ENCODE results near the gene CIAPIN1. TPM values are rescaled to one million over a fixed set of nuclear protein-coding genes. Genes with fewer than 3 reads are reported as not detected.
"Not testable (repeated sequence)": the region's sequence is repeated elsewhere in the genome, so short reads cannot be mapped to it uniquely, and the experiment has no call there.

Gene CIAPIN1
- total RNA-seq, 1 donor from 2014 or later = 53.2 TPM

DNA sequence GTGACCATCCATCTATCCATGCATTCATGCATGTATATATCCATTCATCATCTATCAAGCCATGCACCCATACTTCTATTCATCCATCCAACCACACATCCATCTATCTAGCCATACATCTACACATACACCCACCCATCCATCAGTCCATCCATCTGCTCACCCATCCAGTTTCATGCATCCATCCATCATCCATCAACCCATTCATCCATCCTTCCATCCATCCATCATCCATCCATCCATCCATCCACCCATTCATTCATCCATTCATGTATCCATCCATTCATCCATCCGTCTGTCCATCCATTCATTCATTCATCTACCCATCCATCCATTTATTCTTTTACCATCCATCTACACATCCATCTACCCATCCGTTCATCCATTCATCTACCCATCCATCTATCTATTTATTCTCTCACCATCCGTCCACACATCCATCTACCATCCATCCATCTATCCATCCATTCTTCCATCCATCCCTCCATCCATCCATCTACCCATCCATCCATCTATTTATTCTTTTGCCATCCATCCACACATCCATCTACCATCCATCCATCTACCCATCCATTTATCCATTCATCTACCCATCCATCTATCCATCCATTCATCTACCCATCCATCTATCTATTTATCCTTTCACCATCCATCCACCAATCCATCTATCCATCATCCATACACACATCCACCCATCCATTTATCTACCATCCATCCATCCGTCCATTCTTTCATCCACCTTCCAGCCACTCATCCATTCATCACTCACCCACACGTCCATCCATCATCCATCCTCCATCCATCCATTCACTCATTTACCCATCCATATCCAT is 39.4 kb downstream of the CIAPIN1 start:
- no peak for DNase-seq (ENCODE audit: low spot score)

DNA sequence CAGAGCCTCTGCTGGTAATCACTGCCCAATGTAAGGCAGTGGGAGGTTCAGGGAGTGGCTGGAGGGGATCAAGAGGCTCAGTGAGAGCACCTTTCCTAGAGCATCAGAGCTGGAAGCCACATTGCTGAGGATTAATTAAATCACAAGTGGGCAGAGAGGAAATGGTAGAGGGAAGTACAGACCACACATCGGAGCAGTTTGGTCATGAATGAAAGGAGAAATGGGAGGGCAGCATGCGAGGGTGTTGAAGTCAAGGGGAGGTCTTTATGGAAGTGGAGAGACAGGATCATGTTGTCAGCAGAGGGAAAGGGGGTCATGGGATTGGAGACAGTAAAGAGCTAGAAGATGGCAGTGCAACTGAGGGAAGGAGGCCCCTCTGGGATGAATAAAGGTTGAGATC is 40.3 kb downstream of the CIAPIN1 start:
- DNase-seq (ENCODE audit: low spot score) = no peak

DNA sequence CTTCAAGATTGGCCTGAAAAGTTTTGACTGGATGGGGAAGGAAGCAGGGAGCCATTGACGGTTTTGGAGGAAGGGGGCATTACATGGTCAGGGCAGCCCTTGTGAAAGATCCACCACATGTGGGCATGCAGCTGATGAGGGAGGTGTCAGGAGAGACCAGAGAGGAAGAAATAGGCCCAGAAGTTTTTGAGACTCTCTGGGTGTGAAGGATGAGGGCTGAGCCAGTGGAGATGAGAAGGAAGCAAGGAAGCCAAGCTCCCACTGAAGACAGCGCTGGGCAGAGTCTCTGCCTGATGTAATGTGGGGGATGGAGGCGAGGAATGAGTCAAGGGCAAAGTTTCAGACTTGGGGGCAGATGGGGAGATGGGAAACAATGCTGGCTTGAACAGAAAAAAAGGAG is 42.1 kb downstream of the CIAPIN1 start:
- DNase-seq (ENCODE audit: low spot score) = no peak

GRCh38 chr16:57403965-57404817 is 43.0 kb downstream of the CIAPIN1 start, which contains the start of gene CCL17:
CCL17 (plus strand) TSS chr16:57404767; CDS start chr16:57413933, 9,166 bp downstream.
- DNase-seq (ENCODE audit: low spot score) = no peak

GRCh38 chr16:57401943-57402640 is 45.1 kb downstream of the CIAPIN1 start:
- no peak for DNase-seq (ENCODE audit: low spot score)

DNA sequence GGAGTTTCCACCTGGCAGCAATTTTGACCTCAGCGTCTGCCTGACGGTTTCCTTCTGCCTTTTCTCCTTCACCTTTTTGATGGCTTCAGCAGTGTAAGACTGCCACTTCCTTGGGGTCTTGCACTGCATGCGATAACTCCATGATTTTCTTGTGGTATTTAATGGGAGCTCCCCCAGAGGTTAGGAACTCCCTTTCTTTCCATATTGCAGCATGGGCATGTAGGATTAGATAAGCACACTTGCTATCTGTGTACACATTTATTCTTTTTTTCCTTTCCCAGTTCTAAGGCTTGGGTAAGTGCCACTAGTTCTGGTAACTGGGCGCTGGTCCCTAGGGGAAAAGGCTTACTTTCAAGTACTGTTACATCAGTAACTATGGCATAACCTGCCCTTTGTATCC is 49.7 kb downstream of the CIAPIN1 start:
- not testable (repeated sequence) for DNase-seq (ENCODE audit: low spot score)

DNA sequence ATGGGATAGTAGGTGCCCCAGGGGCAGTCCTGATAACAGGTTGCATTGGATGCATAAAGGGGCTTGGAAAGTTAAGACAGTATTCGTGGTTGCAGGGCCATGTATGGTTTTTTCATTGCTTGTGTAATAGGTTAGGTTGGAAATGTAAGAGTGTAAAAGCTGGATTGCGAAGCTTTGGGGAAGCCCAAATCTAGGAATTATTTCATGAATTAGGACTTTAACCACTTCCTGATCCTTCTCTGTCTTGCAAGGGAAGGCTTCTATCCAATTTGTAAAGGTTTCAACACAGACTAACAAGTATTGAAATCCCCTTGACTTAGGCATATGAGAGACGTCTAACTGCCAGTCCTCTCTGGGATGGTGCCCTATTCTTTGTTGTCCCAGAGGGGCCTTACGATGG is 50.4 kb downstream of the CIAPIN1 start:
- DNase-seq (ENCODE audit: low spot score) = no peak

GRCh38 chr16:57395026-57395425 is 52.2 kb downstream of the CIAPIN1 start:
- DNase-seq (ENCODE audit: low spot score) = no peak

DNA sequence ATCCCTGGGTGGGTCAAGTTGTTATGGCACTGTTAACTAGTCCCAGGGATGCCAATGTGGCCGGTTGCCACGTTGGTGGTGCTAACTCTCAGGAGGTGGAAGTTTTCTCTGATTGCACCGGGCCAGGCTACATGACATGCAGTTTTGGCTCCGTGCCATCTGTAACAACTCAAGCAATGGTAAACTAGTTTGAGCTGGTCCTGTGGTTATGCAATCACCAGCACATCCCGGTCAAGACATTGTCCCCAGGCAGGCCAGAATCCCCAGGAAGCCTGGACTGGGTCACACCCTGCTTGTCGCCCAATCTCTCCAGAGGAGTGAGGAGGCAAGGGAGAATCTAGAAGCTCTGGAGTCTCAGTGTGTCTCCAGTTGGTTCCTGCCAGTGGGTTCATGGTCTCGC is 52.7 kb downstream of the CIAPIN1 start:
- DNase-seq (ENCODE audit: low spot score) = peak; percentile 87

DNA sequence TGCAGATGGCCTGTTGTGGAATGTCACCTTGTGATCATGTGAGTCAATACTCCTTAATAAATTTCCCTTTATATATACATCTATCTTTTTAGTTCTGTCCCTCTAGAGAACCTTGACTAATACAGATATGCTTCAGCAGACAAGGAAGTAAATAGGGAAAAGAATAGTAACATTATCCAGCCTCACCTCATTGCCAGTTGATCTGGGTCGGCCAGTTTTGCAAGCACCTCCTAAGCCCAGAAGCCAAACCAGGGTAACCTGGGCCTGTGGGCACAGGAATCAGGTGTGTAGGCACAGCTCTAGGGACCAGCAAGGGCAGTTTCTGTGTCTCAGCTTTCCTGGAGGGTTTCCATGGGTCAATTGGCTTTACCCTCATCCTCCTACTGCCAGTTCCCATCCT is 54.5 kb downstream of the CIAPIN1 start:
- peak; percentile 77 for DNase-seq (ENCODE audit: low spot score)

DNA sequence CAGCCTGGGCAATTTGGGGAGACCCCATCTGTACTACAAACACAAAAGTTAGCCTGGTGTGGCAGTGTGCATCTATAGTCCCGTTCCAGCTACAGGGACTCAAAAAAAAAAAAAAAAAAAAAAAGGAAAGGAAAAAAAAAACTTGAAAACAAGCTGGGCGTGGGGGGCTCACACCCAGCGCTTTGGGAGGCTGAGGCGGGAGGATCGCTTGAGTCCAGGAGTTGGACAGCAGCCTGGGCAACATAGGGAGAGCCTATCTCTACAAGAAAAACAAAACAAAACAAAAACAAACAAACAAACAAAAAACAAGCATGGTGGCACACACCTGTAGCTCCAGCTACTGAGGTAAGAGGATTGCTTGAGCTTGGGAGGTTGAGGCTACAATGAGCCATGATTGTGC is 55.5 kb downstream of the CIAPIN1 start:
- no peak for DNase-seq (ENCODE audit: low spot score)

DNA sequence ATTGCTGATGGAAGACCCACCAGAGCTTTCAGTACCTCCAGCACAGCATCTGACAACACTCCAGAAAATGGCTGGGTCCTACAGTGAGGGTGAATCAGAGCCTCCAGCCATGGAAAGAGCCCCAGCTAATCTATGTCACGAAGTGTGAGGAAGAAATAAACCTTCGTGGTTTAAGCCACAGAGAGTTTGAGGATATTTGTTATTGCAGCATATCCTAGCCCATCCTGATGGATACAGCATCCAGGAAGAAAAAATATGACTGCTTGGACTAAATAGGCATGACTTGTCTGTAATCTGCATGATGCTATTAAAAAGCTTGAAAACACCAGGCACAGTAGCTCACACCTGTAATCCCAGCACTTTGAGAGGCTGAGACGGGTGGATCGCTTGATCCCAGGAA is 55.9 kb downstream of the CIAPIN1 start:
- DNase-seq (ENCODE audit: low spot score) = no peak

- DNase-seq (ENCODE audit: low spot score) = no peak
Measured at GRCh38 chr16:57390636-57391295, 56.4 kb downstream of the CIAPIN1 start.

DNA sequence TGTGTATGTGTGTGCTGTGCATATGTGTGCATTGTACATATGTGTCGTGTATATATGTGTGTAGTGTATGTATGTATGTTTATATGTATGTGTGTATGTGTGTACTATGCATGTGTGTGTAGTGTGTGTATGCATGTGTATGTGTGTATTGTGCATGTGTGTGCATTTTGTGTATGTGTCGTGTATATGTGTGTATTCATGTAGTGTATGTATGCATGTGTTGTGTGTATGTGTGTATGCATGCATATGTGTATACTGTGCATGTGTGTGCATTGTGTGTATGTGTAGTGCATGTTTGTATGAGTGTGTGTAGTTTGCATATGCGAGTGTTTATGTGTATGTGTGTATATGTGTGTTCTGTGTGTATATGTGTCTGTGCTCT is 58.1 kb downstream of the CIAPIN1 start:
- no peak for DNase-seq (ENCODE audit: low spot score)

- DNase-seq (ENCODE audit: low spot score) = no peak
Measured at GRCh38 chr16:57388359-57389086, 58.7 kb downstream of the CIAPIN1 start.

GRCh38 chr16:57387598-57388354 is 59.4 kb downstream of the CIAPIN1 start:
- DNase-seq (ENCODE audit: low spot score) = no peak

DNA sequence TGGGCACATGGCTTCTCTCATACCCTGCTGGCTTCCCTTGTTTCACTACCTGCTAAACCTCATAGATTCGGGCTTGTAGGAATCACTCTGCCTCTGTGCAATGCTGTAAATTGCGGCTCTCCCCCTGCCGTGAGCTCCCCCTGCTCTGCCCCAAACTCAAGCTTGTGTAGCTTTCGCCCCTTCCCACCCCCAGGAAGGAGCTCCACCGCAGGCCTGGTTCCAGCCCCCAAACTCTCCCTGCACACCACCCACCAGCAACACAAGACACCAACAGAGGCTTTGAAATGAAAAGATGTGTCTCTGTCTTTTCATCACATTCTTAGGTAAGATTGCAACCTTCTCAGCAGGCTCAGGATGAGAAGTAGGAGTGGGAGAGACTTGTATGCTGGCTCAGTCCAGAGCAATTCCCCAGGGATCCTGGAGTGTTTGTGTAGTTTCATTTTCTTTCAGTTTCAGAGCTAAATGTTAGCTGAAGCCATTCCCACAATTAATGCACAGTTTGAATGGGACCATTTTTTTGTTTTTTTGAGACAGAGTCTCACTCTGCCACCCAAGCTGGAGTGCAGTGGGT is 60.7 kb downstream of the CIAPIN1 start:
- no peak for DNase-seq (ENCODE audit: low spot score)

DNA sequence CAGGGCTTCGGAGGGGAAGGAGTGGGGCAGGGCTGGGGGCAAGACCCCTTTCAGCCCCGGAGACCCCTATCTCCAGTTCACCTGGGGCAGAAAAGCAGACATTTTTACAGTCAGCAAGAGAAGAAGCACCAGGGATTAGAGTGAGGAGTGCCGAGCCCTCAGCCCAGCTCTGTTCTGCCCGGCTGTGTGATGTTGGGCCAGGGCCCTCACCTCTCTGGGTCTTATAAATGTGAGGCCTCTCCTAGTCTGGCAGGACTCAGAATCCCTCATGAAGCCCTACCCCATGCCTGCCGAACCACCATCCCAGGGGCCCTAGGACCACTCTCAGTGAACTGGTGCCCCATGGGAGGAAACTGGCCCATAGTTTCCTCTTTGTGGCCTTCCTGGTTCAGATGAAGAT is 62.1 kb downstream of the CIAPIN1 start:
- no peak for DNase-seq (ENCODE audit: low spot score)

- DNase-seq (ENCODE audit: low spot score) = no peak
Measured at GRCh38 chr16:57384248-57385070, 62.7 kb downstream of the CIAPIN1 start.

All from ureter (tissue), 1 donor.